GM18502 (cell line): ENCODE data around the gene FOXP1.

Experiments used
- ATAC-seq: cut with Tn5 transposase; IDR thresholded peaks from one replicate; pipeline ENCODE4 v1.9.1; 2021; ENCODE audit warnings: mild to moderate bottlenecking; ENCODE audit not compliant: unreplicated experiment, poor library complexity

The FOXP1 gene

DNA sequence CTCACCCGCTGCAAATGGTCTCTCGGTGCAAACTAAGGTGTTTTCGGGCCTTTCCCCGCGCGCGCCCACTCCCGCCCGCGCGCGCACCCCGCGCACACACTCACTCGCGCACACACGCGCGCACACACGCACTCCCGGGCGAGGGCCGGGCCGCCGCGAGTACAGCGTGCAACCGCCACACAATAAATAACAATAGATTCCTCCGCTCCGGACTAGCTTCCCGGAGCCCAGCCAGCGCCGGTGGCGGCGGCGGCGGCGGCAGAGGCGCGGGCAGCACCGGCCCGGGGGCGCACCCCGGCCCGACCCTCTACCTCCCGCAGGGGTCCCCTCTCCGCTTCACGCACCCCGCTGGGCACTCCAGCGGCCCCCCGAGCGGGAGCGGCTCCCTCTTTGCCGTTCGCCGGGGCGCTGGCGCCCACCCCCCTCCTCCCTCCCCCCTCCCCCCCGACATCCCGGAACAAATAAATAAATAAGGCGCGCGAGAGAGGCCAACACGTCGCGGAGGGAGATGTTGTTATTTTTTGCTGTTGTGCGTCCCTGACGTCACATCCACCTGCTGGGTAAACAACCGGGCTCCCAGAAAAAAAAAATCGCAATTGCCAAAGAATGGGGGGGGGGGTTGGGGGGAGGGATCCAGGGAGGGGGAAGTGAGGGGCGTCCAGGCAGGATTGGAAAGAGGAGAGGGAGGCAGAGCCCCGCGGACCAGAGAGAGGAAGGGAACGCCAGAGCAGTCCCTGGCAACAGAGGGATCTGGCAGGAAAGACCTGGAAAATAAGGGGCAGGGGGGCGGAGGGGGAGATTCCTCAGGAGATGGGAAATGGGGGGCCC, at the start of gene FOXP1:
FOXP1 (minus strand) TSS at position 163 of the 828 bp plus-strand sequence. CDS start 385,347 bp downstream, outside the sequence.
- ATAC-seq: peak; percentile 45

DNA sequence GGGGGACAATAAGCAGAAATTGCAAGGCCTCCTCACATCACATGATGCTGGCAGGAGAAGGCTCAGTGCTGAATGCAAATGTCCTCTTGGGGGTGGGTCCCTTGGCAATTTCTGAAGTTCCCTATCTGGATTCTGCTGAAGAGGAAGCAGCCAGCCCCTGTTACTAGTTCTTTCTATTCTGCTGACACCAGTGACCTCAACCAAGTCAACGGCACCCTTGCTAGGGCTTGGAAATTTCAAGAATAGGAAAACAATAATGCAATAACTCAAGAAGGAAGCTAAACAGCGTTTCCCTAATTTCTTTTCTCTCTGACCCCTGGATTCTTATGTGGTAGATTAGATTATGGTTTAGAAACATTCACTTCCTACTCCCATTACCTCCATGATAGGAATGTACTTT, 46.2 kb upstream of the FOXP1 start:
- ATAC-seq: no peak

DNA sequence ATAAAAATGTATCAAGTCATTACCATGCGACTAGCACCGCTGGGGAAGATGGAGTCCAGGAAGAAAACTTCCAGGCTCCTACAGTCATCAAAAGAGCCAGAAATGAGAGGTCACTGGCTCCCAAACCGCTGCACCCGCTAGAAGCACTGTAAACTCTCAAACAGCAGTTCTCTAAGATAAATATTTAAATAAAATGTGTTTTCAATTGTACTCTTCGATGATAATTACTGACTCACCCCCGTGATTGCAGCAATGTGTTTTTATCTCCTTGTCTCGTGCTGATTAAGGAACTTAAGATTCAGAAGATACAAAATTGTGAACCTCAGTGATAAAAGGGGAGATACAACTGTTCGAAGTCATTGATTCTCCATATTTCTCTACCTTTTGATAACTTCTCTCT, 45.8 kb upstream of the FOXP1 start:
- no peak for ATAC-seq

DNA sequence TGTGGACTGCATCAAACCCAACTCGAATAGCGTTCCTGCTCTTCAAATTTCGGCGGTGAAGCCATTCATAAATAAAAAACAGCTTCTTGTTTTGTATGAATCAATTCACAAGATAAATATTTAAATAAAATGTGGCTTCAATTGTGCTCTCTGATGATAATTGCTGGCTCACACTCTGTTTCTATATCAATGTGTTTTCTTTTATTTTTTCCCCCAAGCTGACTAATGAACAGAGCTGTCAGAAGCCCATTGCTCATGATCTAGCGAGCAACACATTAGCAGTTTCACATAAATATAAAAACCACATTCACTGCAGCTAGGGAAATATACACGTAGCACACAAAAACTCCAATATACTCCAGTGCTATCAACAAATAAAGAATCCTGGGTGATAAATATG, 45.0 kb upstream of the FOXP1 start:
- no peak for ATAC-seq

DNA sequence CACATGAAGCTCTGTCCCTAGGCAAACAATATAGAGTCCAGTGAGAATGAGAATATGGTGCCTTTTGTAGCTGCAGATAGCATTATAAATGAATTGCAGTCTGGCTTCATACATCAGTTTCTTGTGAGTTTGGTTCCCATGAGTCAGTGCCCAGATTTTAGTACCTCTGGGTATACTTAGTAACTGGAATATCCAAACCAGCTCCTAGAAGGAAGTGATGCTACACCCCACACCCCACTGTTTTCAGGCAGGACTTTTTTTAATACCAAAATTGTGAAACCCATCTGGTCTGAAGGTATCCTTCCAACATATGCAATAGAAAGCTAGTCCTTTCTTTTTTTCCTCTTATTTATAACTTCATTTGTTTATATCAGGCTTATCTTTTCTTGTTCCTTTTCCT, 42.1 kb upstream of the FOXP1 start:
- no peak for ATAC-seq

DNA sequence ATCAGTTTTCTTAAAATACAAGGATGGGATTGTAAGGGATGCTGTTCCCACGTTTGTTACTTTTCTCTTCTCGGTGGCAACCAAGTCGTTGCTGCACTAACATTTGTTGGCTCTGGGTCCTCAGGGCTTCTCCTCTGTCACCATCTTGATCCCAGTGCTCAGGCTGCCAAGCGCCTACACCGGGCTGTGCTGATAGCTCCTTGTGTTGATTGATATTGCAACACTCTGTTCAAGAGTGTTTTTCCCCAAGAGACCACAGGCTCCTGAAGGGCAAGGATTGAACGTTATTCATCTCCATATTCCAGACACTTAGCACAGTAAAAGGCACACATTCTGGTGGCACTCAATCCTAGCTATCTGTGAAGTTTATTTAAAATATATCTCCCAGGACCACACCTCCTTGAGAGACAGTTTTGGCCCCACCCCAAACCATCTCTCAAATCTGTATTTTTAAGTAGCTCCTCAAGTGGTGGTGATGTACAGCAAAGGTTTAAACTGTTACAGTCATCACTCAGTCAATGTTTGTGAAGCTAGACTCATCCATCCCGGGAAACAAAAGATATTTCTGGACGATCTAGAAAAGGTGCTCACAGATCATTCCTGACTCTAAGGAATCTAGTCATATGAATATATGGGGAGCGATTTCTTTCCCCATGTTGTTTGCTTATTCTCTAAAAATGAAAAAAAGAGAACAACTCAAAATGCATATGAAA, 38.5 kb upstream of the FOXP1 start:
- ATAC-seq: no peak

DNA sequence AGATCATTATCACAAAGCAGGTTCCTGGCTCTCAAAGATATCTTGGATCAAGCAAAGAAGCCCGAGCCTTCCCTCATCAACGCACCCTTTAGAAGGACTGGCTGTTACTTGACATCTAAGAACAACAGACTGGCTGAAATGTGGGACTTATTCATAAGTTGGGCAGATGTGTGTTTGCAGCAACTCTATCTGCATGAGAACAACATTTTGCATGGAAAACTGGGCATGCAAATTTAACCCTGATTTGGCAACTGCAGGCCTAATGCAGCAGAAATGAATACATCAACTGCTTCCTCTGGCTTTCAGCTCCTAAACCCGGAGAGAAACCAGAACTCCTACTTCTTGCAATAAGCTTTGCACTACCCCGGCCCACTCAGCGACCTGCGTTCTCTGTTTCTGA, 35.0 kb upstream of the FOXP1 start:
- ATAC-seq: no peak

DNA sequence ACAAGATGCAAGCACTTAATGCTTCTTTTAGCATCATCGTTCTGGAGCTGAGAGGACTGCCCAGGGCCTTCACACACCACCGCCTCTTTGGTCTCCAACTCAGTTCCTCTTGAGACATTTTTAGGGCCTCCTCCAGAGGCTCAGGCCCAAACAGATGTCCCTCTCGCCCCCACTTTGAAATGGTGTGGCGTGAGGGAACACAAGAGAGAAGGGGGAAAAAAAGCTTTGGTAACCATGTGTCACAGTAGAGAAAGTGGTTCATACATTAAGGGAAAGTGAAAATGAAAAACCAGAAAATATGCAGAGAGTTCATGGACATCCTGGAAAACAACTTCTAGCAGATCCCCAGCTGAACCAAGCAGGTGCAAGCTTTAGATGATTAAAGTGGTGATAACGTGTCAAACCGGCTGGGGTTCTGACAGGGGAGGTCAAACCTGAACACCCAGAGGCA, 33.1 kb upstream of the FOXP1 start:
- ATAC-seq: no peak

DNA sequence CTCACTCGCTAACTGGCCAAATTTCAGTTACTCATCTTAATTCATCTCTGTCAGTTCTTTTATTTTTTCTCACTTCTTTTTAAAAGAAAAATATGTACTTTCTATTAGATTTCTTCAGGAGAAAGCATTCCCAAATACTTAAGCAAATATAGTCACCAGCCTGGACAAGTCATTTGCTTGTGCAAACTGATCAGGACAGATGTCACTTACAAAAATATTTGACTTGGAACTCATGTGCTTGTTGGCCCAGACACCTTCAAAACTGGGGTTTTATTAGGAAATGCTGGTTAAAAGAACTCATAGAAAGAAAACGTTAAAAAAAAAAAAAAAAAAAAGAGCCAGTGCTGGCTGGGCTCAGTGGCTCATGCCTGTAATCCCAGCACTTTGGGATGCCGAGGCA, 31.3 kb upstream of the FOXP1 start:
- no peak for ATAC-seq

DNA sequence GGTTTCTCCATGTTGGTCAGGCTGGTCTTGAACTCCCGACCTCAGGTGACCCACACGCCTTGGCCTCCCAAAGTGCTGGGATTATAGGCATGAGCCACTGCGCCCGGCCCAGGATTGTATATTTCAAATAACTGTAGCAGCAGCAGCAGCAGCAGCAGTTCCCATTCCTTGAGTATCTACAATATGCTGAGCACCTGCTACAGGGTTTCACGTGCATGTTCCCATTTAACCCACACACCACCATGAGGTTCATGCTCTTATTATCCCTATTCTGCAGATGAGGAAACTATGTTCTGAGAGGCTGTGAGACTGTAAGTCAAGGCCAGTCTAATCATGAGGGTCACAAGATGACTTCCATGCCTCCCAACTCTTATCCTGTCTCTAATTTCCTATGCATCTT, 30.9 kb upstream of the FOXP1 start:
- ATAC-seq: no peak

DNA sequence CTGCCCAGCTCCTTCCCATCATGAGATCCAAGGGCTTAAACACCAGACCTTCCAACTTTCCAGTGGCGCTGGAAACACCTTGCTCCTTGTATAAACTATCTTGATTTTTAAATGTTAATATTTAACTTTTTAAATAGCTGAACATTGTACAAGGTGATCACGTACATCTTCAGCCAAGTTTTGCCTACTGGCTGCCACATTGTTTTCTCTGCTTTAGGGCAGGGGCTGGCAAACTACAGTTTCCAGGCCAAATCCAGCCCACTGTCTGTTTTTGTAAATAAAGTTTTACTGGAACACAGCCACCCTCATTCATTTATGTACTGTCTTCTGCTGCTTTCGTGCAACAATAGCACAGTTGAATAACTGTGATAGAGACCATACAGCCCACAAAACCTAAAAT, 27.6 kb upstream of the FOXP1 start:
- no peak for ATAC-seq

DNA sequence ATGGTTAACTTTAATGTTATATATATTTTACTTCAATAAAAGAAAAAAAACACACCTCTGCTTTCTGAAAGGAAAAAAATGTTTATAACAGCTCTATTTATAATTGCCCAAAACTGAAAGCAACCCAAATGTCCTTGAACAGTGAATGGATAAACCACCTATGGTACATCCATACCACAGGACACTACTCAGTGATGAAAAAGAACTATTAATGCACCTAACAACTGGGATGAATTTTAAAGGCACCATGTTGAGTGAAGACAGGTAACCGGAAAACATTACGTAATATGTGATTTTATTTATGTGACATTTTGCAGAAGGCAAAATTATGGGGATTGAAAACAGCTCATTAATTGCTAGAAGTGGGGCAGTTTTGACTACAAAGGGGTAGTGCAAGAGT, 23.8 kb upstream of the FOXP1 start:
- no peak for ATAC-seq

DNA sequence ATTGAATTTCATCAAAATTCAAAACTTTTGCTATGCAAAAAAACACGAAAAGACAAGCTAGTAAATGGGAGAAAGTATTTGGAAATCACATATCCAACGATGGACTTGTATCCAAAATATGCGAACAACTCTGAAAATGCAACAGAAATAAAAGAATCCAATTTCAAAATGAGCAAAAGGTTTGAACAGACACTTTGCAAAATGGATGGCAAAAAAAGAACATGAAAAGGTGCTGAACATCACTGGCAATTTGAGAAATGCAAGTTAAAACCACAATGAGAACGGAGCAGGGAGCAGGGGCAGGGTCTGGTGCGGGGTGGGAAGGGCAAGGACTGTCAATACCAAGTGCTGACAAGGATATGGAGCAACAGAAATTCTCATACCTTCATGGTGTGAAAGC, 23.1 kb upstream of the FOXP1 start:
- no peak for ATAC-seq

DNA sequence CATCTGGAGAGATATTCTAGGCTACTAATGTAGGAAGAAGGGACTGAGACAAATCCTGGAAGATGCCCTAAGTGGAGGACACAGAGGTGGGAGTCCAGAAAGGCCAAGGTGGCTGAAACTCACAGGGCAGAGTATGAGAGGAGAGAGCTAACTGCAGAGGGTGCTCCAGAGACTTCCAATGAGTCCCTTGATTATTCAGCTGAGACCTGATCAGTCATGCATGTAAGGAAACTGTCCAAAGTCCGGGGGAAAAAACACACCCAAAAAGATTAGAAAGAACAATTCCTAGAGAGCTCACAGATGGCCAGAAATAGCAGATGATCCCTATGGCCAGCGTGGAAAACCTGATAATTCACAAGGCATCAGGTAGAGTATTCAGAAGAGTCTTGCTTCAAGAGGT, 18.7 kb upstream of the FOXP1 start:
- ATAC-seq: no peak

DNA sequence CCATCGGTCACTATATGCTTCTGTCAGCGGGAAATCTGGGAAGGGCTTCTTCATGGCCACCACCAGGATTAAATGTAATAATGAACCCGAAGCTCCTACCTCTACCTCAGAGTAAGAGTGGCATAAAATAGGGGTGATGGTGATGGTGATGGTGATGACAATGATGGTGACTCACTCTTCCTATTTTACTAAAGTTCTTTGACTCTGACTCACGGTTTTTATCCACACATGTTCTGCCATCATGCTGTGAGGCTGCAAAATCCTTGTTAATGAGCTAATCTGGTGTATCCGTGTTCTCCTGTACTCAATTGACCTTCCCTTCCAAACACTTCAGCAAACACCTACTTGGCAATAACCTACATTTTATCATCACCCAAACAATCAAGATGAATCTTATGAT, 18.3 kb upstream of the FOXP1 start:
- no peak for ATAC-seq

DNA sequence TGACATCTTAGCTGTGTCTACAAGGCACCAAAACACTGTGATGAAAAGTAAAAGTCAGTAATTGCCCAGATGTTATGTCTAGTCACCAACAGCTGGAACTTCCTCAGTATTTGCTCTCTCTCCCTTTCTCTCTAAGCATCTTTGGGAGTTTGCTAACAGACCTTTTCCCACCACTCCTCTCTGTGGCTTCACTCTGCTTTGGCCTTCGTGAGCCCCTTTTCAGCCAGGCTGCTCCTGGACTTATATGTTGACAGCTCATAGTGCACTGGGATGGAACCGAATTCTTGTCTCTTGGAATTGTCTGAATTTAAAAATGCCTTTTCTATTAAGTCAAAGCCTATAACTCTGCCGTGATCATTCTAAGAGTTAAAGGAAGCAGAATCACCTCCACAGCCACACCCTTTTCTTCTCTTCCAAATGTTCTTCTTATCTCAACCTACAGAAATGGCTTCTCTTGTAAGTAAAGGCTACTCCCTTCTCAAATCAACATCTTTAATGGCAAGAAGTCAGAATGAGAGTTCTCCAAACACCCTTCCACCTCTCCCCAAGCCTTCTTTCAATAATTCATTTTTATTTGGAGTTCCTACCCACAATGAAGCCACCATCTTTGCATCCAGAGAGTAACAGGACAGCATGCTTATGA, 17.2 kb upstream of the FOXP1 start:
- no peak for ATAC-seq

DNA sequence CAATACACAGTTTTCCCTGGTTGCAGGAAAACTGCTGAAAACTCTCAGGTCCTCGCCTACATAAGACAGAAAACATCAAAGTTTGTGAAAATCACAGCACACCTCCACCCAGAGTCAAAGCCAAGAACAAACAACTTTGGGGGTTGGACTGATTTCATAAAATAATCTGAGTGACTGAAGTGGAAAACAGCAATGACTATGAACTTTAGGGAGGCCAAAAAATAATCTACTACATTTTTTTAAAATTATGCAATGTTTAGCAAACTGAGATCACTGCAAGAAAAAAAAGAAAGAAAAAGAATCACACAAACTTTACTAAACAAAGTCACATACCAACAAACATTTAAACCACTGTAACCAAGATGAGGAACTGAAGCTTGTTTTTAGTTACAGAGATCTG, 15.9 kb upstream of the FOXP1 start:
- ATAC-seq: no peak

DNA sequence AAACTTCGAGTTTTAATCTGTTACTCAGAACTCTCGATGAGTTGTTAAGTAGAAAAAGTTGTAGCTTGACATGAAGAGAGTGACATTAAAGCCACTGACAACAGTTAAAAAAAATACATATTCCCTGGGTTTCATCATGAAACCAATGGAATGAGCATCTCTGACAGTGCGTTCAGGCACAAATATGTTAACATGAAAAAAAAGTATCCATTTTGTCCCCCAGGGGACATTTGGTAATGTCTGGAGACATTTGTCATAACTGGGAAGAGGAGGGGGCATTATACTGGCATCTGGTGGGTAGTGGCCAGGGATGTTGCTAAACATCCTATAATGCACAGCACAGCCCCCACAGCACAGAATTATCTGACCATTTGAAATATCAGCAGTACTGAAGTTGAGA, 14.8 kb upstream of the FOXP1 start:
- no peak for ATAC-seq

DNA sequence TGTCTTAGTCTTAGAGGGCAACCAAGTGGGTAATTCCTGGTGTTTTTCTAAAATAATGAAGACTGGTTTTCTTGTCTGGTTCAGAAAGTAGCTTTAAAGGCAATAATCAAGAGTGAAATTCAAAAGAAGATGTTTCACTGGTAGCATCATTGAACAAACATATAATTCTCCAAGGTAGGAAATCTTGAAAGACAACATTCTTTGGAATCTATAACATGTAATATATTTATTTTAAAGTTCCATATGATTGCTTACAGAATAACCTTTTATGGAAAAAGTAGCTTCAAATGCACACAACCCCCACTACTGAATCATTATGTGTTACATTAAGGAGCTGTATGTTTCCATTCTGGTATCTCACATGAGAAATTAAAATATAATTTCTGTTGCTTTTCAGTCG, 13.8 kb upstream of the FOXP1 start:
- no peak for ATAC-seq

DNA sequence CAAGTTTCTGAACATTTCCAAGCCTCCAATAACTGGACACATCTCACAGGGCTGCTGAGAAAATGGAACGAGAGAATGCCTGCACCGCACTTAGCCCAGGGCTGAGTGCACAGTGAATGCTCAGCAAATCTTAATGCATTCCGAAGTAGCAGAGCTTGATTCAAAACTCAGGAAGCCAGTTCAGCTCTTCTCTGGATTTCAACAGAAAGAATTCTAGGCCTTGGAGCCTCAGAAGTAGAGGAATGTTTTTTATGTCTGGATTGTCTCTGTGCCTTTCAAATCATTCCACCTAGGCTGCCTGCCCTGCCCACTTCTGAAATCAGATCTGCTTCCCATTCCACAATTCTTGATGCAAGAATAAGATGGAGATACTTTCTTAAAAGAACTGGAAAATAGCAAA, 9.6 kb upstream of the FOXP1 start:
- no peak for ATAC-seq

DNA sequence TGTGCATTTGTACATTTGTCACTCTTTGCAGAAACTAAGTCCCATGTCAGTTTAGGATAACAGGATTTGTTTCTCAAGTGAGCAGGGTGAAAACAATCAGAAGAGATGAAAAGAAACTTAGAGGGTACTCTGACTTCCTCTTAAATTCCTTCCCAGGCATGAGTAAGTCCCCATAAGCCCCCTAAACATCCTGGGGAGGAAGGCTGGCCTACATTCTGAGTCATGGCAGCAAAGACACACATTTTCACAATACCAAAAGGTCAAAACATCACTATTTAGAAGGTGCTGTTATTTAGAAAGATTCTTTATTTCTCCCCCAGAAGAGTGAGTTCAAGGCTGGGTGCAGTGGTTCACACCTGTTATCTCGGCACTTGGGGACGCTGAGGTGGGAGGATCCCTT, 7.6 kb upstream of the FOXP1 start:
- ATAC-seq: no peak
